GM18507 (cell line): Measurements from ENCODE around the gene ATP7B.

Experiments
- DNase-seq: peaks from one replicate; pipeline ENCODE4 v3.0.0; 2011; ENCODE audit warnings: low read depth; ENCODE audit not compliant: insufficient read length; ENCODE audit errors: extremely low spot score
- FAIRE-seq: peaks from 2 replicates; lab custom pipeline; 2011; peaks lifted over from hg19 to GRCh38; lab: Jason Lieb, UNC

Gene ATP7B

GRCh38 chr13:51927129-51927528 lies 84.1 kb downstream of the ATP7B start:
- FAIRE-seq (no peak), DNase-seq (no peak)

GRCh38 chr13:51926528-51926885 lies 84.7 kb downstream of the ATP7B start:
- FAIRE-seq (no peak), DNase-seq (no peak)

GRCh38 chr13:51925865-51926527 lies 85.3 kb downstream of the ATP7B start:
- FAIRE-seq (no peak), DNase-seq (no peak)

GRCh38 chr13:51924756-51925544 lies 86.3 kb downstream of the ATP7B start:
- no peak for FAIRE-seq

GRCh38 chr13:51923983-51924539 lies 87.2 kb downstream of the ATP7B start:
- no peak for FAIRE-seq
- DNase-seq, result no peak

More at GRCh38 chr13:51924756-51925544, 86.3 kb downstream of the ATP7B start:
- no peak for DNase-seq

GRCh38 chr13:51922771-51923480 lies 88.3 kb downstream of the ATP7B start:
- FAIRE-seq, result no peak
- no peak for DNase-seq

GRCh38 chr13:51921790-51922740 lies 89.2 kb downstream of the ATP7B start:
- DNase-seq, result no peak
- FAIRE-seq, result no peak

GRCh38 chr13:51920786-51921185 lies 90.5 kb downstream of the ATP7B start:
- DNase-seq (no peak), FAIRE-seq (no peak)

GRCh38 chr13:51920267-51920666 lies 91.0 kb downstream of the ATP7B start:
- FAIRE-seq (no peak), DNase-seq (no peak)

- DNase-seq (no peak), FAIRE-seq (no peak)
These were observed 91.7 kb downstream of the ATP7B start for GRCh38 chr13:51919531-51919930.

GRCh38 chr13:51916962-51917361 lies 94.3 kb downstream of the ATP7B start:
- FAIRE-seq, result no peak

GRCh38 chr13:51916051-51916818 lies 95.0 kb downstream of the ATP7B start:
- no peak for DNase-seq
- no peak for FAIRE-seq

More at GRCh38 chr13:51916962-51917361, 94.3 kb downstream of the ATP7B start:
- no peak for DNase-seq

- FAIRE-seq, result no peak
- DNase-seq, result no peak
These were observed 97.1 kb downstream of the ATP7B start for GRCh38 chr13:51914137-51914493.

GRCh38 chr13:51913421-51914136 lies 97.7 kb downstream of the ATP7B start:
- DNase-seq (no peak), FAIRE-seq (no peak)

- DNase-seq (no peak), FAIRE-seq (no peak)
These were observed 98.6 kb downstream of the ATP7B start for GRCh38 chr13:51912511-51913225.

- DNase-seq (no peak), FAIRE-seq (no peak)
These were observed 99.2 kb downstream of the ATP7B start for GRCh38 chr13:51912091-51912490.

GRCh38 chr13:51910508-51910907 lies 100.7 kb downstream of the ATP7B start:
- DNase-seq, result no peak
- no peak for FAIRE-seq
